Cerebellar nuclear complex (tissue), 1 donor: ENCODE measurements around the gene CLNK.
"Not testable (repeated sequence)": the region's sequence is repeated elsewhere in the genome, so short reads cannot be mapped to it uniquely, and the experiment has no call there.

Experiments
- DNase-seq, 2 experiments: peaks; one replicate each; lab custom pipeline; 2025; lab: John Stamatoyannopoulos, UW

Gene CLNK

GRCh38 chr4:10577508-10578426, 106.8 kb downstream of the CLNK start:
- no peak for DNase-seq

GRCh38 chr4:10577018-10577417, 107.5 kb downstream of the CLNK start:
- no peak for DNase-seq

GRCh38 chr4:10576236-10576635, 108.3 kb downstream of the CLNK start:
- DNase-seq: no peak

GRCh38 chr4:10575414-10575813, 109.2 kb downstream of the CLNK start:
- DNase-seq: no peak

DNA sequence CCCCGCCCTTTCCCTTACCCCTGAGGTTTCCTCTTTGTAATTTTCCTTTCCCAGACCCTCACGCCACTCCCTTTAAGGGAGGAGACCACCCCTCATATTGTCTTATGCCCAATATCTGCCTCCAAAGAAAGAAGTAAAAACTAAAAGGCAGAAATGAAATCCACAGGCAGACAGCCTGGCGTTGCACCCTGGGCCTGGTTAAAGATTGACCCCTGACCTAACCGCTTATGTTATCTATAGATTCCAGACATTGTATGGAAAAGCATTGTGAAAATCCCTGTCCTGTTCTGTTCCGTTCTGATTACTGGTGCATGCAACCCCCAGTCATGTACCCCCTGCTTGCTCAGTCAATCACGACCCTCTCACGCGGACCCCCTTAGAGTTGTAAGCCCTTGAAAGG, 110.0 kb downstream of the CLNK start:
- DNase-seq: not testable (repeated sequence)

DNA sequence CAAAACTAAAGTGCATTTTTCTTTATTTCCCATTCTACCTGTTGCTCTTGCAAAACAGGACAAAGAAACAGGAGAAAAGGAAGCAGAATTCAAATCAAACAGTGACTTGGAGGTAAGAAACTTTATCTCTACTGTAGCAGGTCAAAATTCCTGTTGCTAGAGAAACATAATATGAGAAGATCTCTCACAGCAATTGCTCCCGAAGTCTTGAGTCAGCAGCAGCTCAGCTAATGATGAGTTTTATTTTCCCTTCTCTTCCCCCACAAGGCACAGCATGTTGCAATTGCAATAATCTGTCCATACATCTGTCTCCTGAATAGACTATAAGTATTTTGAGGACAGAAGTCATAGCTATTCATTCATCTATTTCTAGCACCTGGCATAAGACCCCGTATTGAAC, 112.7 kb downstream of the CLNK start:
- no peak for DNase-seq

DNA sequence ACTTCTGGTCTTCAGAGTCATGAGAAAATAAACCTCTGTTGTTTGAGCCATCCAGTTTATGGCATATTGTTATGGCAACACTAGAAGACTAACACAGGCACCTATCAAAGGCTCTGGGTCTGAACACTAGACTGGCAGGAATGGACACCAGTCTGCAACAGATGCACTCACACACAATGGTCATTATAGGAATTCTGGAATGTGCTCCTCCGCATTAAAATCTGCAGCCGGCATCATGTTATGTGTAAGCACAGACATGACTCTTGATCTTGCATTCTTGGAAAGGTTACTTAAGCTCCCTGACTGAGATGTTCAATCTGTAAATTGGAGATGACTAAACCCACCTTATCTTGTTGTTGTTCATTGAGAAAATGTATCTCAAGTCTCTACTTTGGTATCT, 115.1 kb downstream of the CLNK start:
- DNase-seq: no peak

- DNase-seq: no peak
Measured at GRCh38 chr4:10567766-10568165, 116.8 kb downstream of the CLNK start.

GRCh38 chr4:10565166-10565780, 119.3 kb downstream of the CLNK start:
- no peak for DNase-seq

GRCh38 chr4:10554694-10555093, 129.9 kb downstream of the CLNK start:
- DNase-seq: peak in 1 of 2 experiments; percentile 78

- DNase-seq: no peak
Measured at GRCh38 chr4:10554121-10554520, 130.4 kb downstream of the CLNK start.

DNA sequence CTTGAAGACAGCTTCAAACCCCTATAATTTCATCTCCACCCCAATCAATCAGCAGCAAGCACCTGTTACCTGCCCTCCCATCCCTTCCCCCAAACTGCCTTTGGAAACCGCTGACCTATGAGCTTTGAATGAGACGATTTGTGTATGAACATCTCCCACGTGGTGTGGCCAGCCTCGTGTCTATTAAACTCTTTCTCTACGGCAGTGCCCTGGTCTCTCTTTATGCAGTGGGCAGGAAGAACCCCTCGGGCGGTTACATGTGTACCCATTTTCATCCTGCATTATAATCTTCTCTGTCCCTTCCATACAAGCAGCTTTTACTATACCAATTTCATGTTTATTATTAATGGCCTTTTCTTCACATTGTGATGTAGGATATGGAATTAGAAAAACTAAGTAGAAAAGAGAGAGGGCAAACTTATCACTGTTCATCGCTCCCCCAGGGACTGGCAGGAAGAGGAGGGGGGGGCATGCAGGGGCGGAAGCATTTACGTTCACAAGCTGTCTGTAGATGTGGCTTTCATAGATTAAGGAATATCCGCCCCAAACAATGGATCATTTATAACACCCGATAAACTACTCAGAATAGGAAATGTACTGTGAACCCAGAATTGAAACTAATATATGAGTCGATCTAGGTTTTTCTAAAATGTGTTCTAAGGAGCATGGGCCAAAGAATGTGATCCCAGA, 131.8 kb downstream of the CLNK start:
- no peak for DNase-seq

DNA sequence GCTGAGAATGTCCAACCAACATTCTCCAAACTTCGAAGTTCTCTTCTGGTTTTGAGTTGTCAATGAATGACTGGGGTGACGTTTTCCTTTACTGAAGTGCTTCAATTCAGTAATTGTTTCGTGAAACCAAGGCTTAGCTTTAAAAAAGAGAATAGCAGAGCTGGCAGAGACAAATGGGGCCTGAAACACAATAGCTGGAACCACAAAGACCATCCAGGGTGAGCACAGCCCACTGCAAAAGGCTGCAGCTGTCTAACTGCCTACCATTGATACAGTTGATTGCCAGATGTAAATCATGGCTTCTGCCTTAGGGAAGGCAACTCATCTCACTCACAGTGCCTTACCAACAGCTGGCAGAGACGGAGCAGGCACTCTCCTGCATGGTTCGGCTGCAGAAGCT, 148.7 kb downstream of the CLNK start:
- DNase-seq: no peak

- no peak for DNase-seq
Measured at GRCh38 chr4:10534820-10535219, 149.7 kb downstream of the CLNK start.

- DNase-seq: no peak
Measured at GRCh38 chr4:10532155-10532554, 152.4 kb downstream of the CLNK start.

- DNase-seq: no peak
Measured at GRCh38 chr4:10530137-10530786, 154.3 kb downstream of the CLNK start.

- no peak for DNase-seq
Measured at GRCh38 chr4:10529291-10530136, 155.1 kb downstream of the CLNK start.

DNA sequence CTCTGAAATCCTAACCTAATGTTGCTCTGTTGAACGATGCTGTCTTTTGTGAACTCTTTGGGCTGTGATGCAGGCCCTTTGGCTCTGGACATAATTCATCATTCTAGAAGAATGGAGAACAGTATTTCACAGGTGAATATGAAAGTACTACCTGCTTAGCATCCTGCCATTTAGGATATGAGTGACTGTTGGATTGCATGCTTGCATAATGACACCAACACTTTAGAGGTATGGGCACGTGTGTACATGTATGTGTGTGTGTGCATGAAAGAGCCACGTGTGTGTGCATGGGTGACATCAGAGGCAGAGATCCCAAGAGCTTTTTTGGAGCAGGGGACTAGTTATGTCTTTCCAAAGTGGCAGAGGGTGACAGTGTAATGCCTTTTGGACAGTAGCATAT, 157.1 kb downstream of the CLNK start:
- no peak for DNase-seq

DNA sequence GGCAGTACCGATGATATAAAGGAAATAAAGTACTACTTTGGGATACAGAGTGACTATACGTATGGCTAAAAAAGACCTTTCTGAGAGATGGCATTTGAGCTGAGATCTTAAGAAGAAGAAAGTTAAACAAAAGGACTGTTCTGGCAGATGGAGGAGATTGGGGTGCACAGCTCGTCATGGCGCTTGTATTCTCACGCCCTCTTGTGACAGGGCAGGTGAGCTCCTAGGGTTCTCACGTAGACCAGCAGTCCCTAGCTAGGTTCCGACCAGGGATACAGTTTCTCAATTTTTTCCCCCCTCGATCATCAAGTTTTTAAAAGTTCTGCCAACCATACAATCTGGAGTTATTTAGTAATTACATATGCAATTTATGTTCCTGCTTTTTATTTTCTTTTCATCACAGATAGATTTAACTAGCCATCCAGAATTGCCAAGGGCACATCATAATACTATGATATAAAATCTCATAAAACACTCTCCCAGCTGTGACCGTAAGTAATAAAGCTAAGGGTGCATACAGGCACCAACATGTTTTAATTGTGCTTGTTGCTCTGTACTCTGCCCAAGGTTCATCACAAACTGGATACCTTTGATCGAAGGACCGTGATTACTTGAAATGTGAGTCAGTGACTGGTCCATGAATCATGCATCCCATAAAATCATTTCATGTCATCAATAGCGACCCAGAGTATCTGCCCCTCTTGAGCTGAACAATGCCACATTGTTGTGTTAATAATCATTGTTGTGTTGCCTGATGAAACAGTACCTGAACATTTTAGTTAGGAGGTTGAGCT, 157.9 kb downstream of the CLNK start:
- no peak for DNase-seq

GRCh38 chr4:10524196-10524833, 160.3 kb downstream of the CLNK start:
- DNase-seq: no peak
